IPS-18c (cell line): ENCODE results near the gene BAHD1.
"Not testable (repeated sequence)": the region's sequence is repeated elsewhere in the genome, so short reads cannot be mapped to it uniquely, and the experiment has no call there.

ENCODE experiments used
- H3K4me3 ChIP-seq: 2 replicates; pipeline ENCODE4 v1.7.0; 2013; ENCODE audit warnings: low read depth, mild to moderate bottlenecking, low read length, moderate library complexity; ENCODE audit not compliant: insufficient read depth
- H3K9me3 ChIP-seq: one replicate; pipeline ENCODE4 v1.6.1; 2013; ENCODE audit warnings: mild to moderate bottlenecking, low read length, moderate library complexity; ENCODE audit not compliant: control insufficient read depth, insufficient read depth

Gene BAHD1

GRCh38 chr15:40438712-40439111 is 2.0 kb upstream of the BAHD1 start:
- no peaks in the 10 kb centered on the region for H3K9me3 ChIP-seq
- H3K4me3 ChIP-seq, result peak overlapping the region; percentile 83

- peak overlapping the region; percentile 83 for H3K4me3 ChIP-seq
Observed at GRCh38 chr15:40439461-40439959, 1.2 kb upstream of the BAHD1 start.

GRCh38 chr15:40439960-40440742 is 602 bp upstream of the BAHD1 start:
- Histone ChIP-seq H3K9me3 (no peaks in the 10 kb centered on the region), H3K4me3 (peak overlapping the region; percentile 83)

More at GRCh38 chr15:40439461-40439959, 1.2 kb upstream of the BAHD1 start:
- H3K9me3 ChIP-seq, result no peaks in the 10 kb centered on the region

GRCh38 chr15:40441565-40442531 is 1.1 kb downstream of the BAHD1 start:
- Histone ChIP-seq H3K4me3 (peak overlapping the region; percentile 73), H3K9me3 (no peaks in the 10 kb centered on the region)

- no peaks in the 10 kb centered on the region for H3K9me3 ChIP-seq
- no peak overlapping the region for H3K4me3 ChIP-seq
Observed at GRCh38 chr15:40443255-40443654, 2.5 kb downstream of the BAHD1 start.

- H3K4me3 ChIP-seq, result no peak overlapping the region
- no peaks in the 10 kb centered on the region for H3K9me3 ChIP-seq
Observed at GRCh38 chr15:40443846-40444245, 3.1 kb downstream of the BAHD1 start.

- no peak overlapping the region for H3K4me3 ChIP-seq
- H3K9me3 ChIP-seq, result no peaks in the 10 kb centered on the region
Observed at GRCh38 chr15:40444736-40445135, 4.0 kb downstream of the BAHD1 start.

- no peaks in the 10 kb centered on the region for H3K9me3 ChIP-seq
- H3K4me3 ChIP-seq, result no peak overlapping the region
Observed at GRCh38 chr15:40445421-40445922, 4.7 kb downstream of the BAHD1 start.

GRCh38 chr15:40446144-40446543 is 5.4 kb downstream of the BAHD1 start:
- no peak overlapping the region for H3K4me3 ChIP-seq
- no peaks in the 10 kb centered on the region for H3K9me3 ChIP-seq

GRCh38 chr15:40448354-40448753 is 7.6 kb downstream of the BAHD1 start:
- H3K4me3 ChIP-seq, result no peak overlapping the region
- no peaks in the 10 kb centered on the region for H3K9me3 ChIP-seq

GRCh38 chr15:40449275-40449674 is 8.5 kb downstream of the BAHD1 start:
- Histone ChIP-seq H3K9me3 (no peaks in the 10 kb centered on the region), H3K4me3 (no peak overlapping the region)

- Histone ChIP-seq H3K9me3 (no peaks in the 10 kb centered on the region), H3K4me3 (no peak overlapping the region)
Observed at GRCh38 chr15:40450047-40450446, 9.3 kb downstream of the BAHD1 start.

GRCh38 chr15:40451527-40452158 is 10.9 kb downstream of the BAHD1 start:
- Histone ChIP-seq H3K4me3 (no peak overlapping the region), H3K9me3 (no peaks in the 10 kb centered on the region)

GRCh38 chr15:40452296-40453090 is 11.7 kb downstream of the BAHD1 start:
- Histone ChIP-seq H3K9me3 (no peaks in the 10 kb centered on the region), H3K4me3 (no peak overlapping the region)

- H3K4me3 ChIP-seq, H3K9me3 ChIP-seq: not testable (repeated sequence)
Observed at GRCh38 chr15:40453941-40454340, 13.2 kb downstream of the BAHD1 start.

- Histone ChIP-seq H3K4me3 (peak overlapping the region; percentile 3; the same call in 1 of the 2 replicates), H3K9me3 (no peaks in the 10 kb centered on the region)
Observed at GRCh38 chr15:40454904-40455391, 14.2 kb downstream of the BAHD1 start.
